Choroid plexus epithelial cell (primary cell): ENCODE data around the gene RNU1-2.
"Not testable (repeated sequence)": the region's sequence is repeated elsewhere in the genome, so short reads cannot be mapped to it uniquely, and the experiment has no call there.

Experiments
- DNase-seq: peaks from one replicate; pipeline ENCODE4 v3.0.0-alpha.2; 2010; ENCODE audit warnings: low read depth
- H3K4me3 ChIP-seq: 2 replicates; pipeline ENCODE4 v1.5.1; 2011; ENCODE audit warnings: low read depth, mild to moderate bottlenecking, control low read depth, low read length, moderate library complexity
- CTCF ChIP-seq: conservative IDR thresholded peaks from 2 replicates; pipeline ENCODE4 v1.5.1; 2011; ENCODE audit warnings: low read depth, mild to moderate bottlenecking, control low read depth, inconsistent platforms, low read length, moderate library complexity

The RNU1-2 gene

GRCh38 chr1:16882986-16883385, 12.8 kb upstream of the RNU1-2 start:
- DNase-seq = peak; percentile 68
- no peak for TF ChIP-seq CTCF

GRCh38 chr1:16884487-16884886, 11.3 kb upstream of the RNU1-2 start:
- DNase-seq, H3K4me3 ChIP-seq: not testable (repeated sequence)

More at GRCh38 chr1:16882986-16883385, 12.8 kb upstream of the RNU1-2 start:
- no peak overlapping the region for H3K4me3 ChIP-seq

- no peak overlapping the region for H3K4me3 ChIP-seq
- TF ChIP-seq CTCF = no peak
- DNase-seq = no peak
Measured at GRCh38 chr1:16886860-16887605, 8.7 kb upstream of the RNU1-2 start.

GRCh38 chr1:16888860-16889816, 6.6 kb upstream of the RNU1-2 start:
- DNase-seq = peak; percentile 92
- peak overlapping the region; percentile 62 for H3K4me3 ChIP-seq
- TF ChIP-seq CTCF = peak; percentile 62

GRCh38 chr1:16890539-16891021, 5.2 kb upstream of the RNU1-2 start:
- not testable (repeated sequence) for DNase-seq, H3K4me3 ChIP-seq

GRCh38 chr1:16891057-16891456, 4.7 kb upstream of the RNU1-2 start:
- not testable (repeated sequence) for DNase-seq, H3K4me3 ChIP-seq

- DNase-seq, H3K4me3 ChIP-seq: not testable (repeated sequence)
Measured at GRCh38 chr1:16892978-16893525, 2.7 kb upstream of the RNU1-2 start.

GRCh38 chr1:16893796-16894195, 2.0 kb upstream of the RNU1-2 start:
- H3K4me3 ChIP-seq, DNase-seq: not testable (repeated sequence)

GRCh38 chr1:16894338-16894737, 1.4 kb upstream of the RNU1-2 start:
- not testable (repeated sequence) for DNase-seq, H3K4me3 ChIP-seq

- H3K4me3 ChIP-seq = peak overlapping the region; percentile 55
- DNase-seq = peak; percentile 22
Measured at GRCh38 chr1:16895233-16895597, 565 bp upstream of the RNU1-2 start.

GRCh38 chr1:16896316-16897055, 706 bp downstream of the RNU1-2 start:
- peak; percentile 44 for DNase-seq

GRCh38 chr1:16897653-16898052, 1.9 kb downstream of the RNU1-2 start:
- DNase-seq, H3K4me3 ChIP-seq: not testable (repeated sequence)

More at GRCh38 chr1:16896316-16897055, 706 bp downstream of the RNU1-2 start:
- peak overlapping the region; percentile 37 for H3K4me3 ChIP-seq

GRCh38 chr1:16898298-16898697, 2.5 kb downstream of the RNU1-2 start:
- not testable (repeated sequence) for H3K4me3 ChIP-seq, DNase-seq

- DNase-seq, H3K4me3 ChIP-seq: not testable (repeated sequence)
Measured at GRCh38 chr1:16899020-16899419, 3.2 kb downstream of the RNU1-2 start.
